OCI-LY1 (cell line): ENCODE results near the gene HS3ST5.

Experiments
- H2AFZ ChIP-seq: fragments of 200-600 bp; sonication (generic), shearing (Covaris generic); 2 replicates; pipeline ENCODE4 v1.6.0; 2014; ENCODE audit warnings: antibody characterized with exemption, mild to moderate bottlenecking, low read length
- H3F3A ChIP-seq: fragments of 200-600 bp; sonication (generic), shearing (Covaris generic); 2 replicates; pipeline ENCODE4 v1.6.0; 2014; ENCODE audit warnings: mild to moderate bottlenecking, antibody characterized with exemption, low read length, moderate library complexity; ENCODE audit not compliant: insufficient read depth
- H3K27ac ChIP-seq: fragments of 200-600 bp; sonication (generic); 2 replicates; pipeline ENCODE4 v1.5.1; 2014; ENCODE audit warnings: low read length, mixed run types, mild to moderate bottlenecking, low read depth; ENCODE audit not compliant: poor library complexity, severe bottlenecking
- H3K27me3 ChIP-seq: fragments of 200-600 bp; sonication (generic); 2 replicates; pipeline ENCODE4 v1.6.0; 2014; ENCODE audit warnings: antibody characterized with exemption, mild to moderate bottlenecking, low read length, moderate library complexity; ENCODE audit not compliant: insufficient read depth
- H3K36me3 ChIP-seq: fragments of 200-600 bp; sonication (generic); 2 replicates; pipeline ENCODE4 v1.6.1; 2014; ENCODE audit warnings: mild to moderate bottlenecking, antibody characterized with exemption, low read length, moderate library complexity, mixed read lengths; ENCODE audit not compliant: insufficient read depth
- H3K4me1 ChIP-seq: fragments of 200-600 bp; sonication (generic); 2 replicates; pipeline ENCODE4 v1.5.1; 2014; ENCODE audit warnings: mild to moderate bottlenecking, low read length, moderate library complexity; ENCODE audit not compliant: insufficient read depth, severe bottlenecking
- H3K4me2 ChIP-seq: fragments of 200-600 bp; sonication (generic), shearing (Covaris generic); 2 replicates; pipeline ENCODE4 v1.6.1; 2014; ENCODE audit warnings: low read length
- H3K4me3 ChIP-seq: fragments of 200-600 bp; sonication (generic); 2 replicates; pipeline ENCODE4 v1.5.1; 2014; ENCODE audit warnings: low read length, low read depth, mild to moderate bottlenecking, mixed read lengths; ENCODE audit not compliant: poor library complexity, severe bottlenecking
- H3K79me2 ChIP-seq: fragments of 200-600 bp; shearing (Covaris generic); 2 replicates; pipeline ENCODE4 v1.6.1; 2016; ENCODE audit warnings: mixed run types, low read length, mixed read lengths; ENCODE audit not compliant: insufficient read depth
- H3K9ac ChIP-seq: fragments of 200-600 bp; sonication (generic), shearing (Covaris generic); 2 replicates; pipeline ENCODE4 v1.6.1; 2014; ENCODE audit warnings: mild to moderate bottlenecking, low read length, mixed read lengths
- H3K9me2 ChIP-seq: fragments of 200-600 bp; sonication (generic), shearing (Covaris generic); 2 replicates; pipeline ENCODE4 v1.6.1; 2014; ENCODE audit warnings: low read depth, mild to moderate bottlenecking, low read length, mixed read lengths
- H3K9me3 ChIP-seq: fragments of 200-600 bp; shearing (Covaris generic); 2 replicates; pipeline ENCODE4 v1.6.1; 2014; ENCODE audit warnings: low read length, mixed read lengths
- H4K20me1 ChIP-seq: fragments of 200-600 bp; sonication (generic), shearing (Covaris generic); 2 replicates; pipeline ENCODE4 v1.6.0; 2016; ENCODE audit warnings: mild to moderate bottlenecking, low read length; ENCODE audit not compliant: insufficient read depth
- EZH2 ChIP-seq: fragments of 200-600 bp; sonication (generic), shearing (Covaris generic); IDR thresholded peaks from 2 replicates; pipeline ENCODE4 v1.8.0; 2017; ENCODE audit warnings: borderline replicate concordance, mixed run types, mild to moderate bottlenecking, antibody characterized with exemption, low read length, moderate library complexity, mixed read lengths
- TF ChIP-seq, protein P1 (sequence below): fragments of 200-600 bp; sonication (generic), shearing (Covaris generic); IDR thresholded peaks from 2 replicates; pipeline ENCODE4 v1.5.1; 2017; ENCODE audit warnings: mild to moderate bottlenecking, antibody characterized with exemption, low read length, moderate library complexity, mixed read lengths

The HS3ST5 gene

DNA sequence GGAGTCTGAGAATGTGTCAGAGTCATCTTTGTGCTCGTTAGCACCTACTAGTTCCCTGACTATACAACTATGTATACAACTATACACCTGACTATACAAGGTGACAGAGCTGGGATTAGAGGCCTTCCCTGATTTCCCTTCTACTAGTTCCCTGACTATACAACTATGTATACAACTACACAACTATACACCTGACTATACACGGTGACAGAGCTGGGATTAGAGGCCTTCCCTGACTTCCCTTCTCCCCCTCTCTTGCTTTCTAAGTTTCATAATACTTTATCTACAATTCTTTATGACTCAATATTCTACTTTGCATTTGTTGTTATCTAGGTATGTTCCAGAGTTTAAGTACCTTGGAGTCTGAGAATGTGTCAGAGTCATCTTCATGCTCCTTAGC lies 68.0 kb downstream of the HS3ST5 start:
- no peaks in the 10 kb centered on the region for H4K20me1 ChIP-seq
- H3K9me3 ChIP-seq: no peaks in the 10 kb centered on the region
- H3K9me2 ChIP-seq: no peaks in the 10 kb centered on the region
- no peaks in the 10 kb centered on the region for H3F3A ChIP-seq
- H3K4me1 ChIP-seq: no peaks in the 10 kb centered on the region
- H2AFZ ChIP-seq: no peak overlapping the region
- H3K9ac ChIP-seq: no peak overlapping the region
- H3K27ac ChIP-seq: no peak overlapping the region
- no peaks in the 10 kb centered on the region for H3K79me2 ChIP-seq
- no peak overlapping the region for H3K4me2 ChIP-seq
- TF ChIP-seq EZH2: no peak
- TF ChIP-seq, protein P1, sequence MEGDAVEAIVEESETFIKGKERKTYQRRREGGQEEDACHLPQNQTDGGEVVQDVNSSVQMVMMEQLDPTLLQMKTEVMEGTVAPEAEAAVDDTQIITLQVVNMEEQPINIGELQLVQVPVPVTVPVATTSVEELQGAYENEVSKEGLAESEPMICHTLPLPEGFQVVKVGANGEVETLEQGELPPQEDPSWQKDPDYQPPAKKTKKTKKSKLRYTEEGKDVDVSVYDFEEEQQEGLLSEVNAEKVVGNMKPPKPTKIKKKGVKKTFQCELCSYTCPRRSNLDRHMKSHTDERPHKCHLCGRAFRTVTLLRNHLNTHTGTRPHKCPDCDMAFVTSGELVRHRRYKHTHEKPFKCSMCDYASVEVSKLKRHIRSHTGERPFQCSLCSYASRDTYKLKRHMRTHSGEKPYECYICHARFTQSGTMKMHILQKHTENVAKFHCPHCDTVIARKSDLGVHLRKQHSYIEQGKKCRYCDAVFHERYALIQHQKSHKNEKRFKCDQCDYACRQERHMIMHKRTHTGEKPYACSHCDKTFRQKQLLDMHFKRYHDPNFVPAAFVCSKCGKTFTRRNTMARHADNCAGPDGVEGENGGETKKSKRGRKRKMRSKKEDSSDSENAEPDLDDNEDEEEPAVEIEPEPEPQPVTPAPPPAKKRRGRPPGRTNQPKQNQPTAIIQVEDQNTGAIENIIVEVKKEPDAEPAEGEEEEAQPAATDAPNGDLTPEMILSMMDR: no peak
- no peaks in the 10 kb centered on the region for H3K27me3 ChIP-seq
- no peaks in the 10 kb centered on the region for H3K36me3 ChIP-seq
- no peak overlapping the region for H3K4me3 ChIP-seq

DNA sequence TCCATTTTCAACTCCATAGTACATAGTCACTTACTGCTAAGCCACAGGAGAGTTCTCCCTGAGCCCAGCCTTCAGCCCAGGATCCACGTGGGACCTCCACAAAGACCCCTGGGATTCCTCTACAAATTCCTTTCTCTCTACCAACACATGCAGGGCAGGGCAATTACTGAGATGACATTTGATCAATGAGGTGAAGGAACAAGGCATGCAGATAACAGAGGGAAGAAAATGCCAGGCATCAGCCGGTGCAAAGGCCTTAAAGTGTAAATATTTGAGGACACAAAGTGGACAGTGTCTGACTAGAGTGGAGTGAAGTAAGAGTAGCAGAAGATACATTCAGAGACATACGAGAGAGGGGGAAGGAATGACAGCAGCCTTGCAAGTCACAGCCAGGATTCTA lies 70.2 kb downstream of the HS3ST5 start:
- no peak overlapping the region for H2AFZ ChIP-seq
- H3K4me2 ChIP-seq: no peak overlapping the region
- no peak overlapping the region for H3K4me3 ChIP-seq
- H3K27ac ChIP-seq: no peak overlapping the region
- no peaks in the 10 kb centered on the region for H3K36me3 ChIP-seq
- H3K4me1 ChIP-seq: no peaks in the 10 kb centered on the region
- no peaks in the 10 kb centered on the region for H4K20me1 ChIP-seq
- H3K27me3 ChIP-seq: no peaks in the 10 kb centered on the region
- no peaks in the 10 kb centered on the region for H3K9me2 ChIP-seq
- H3K79me2 ChIP-seq: no peaks in the 10 kb centered on the region
- no peaks in the 10 kb centered on the region for H3K9me3 ChIP-seq
- H3K9ac ChIP-seq: no peak overlapping the region
- no peak for TF ChIP-seq EZH2
- TF ChIP-seq, protein P1: no peak
- H3F3A ChIP-seq: no peaks in the 10 kb centered on the region

DNA sequence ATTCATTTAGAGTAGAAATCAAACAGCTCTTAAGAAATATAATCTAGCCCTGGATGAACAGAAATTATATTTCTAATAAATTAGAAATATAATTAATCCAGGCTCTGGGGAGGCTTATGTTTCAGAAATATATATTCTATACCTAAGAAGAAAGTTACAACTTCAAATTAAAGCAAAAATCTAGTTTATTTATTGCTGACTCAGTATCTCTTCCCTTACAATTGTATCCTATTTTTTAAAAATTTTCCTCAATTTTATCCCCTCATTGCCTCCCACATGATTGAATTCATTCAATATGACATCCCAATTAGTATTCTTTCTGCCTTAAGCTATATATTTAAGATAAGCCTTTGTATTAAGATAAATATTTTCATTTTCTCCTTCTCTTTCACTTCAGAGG lies 71.4 kb downstream of the HS3ST5 start:
- H3K4me3 ChIP-seq: no peak overlapping the region
- H3K4me2 ChIP-seq: no peak overlapping the region
- H3K9me2 ChIP-seq: no peaks in the 10 kb centered on the region
- H3F3A ChIP-seq: no peaks in the 10 kb centered on the region
- no peak overlapping the region for H2AFZ ChIP-seq
- no peaks in the 10 kb centered on the region for H4K20me1 ChIP-seq
- H3K4me1 ChIP-seq: no peaks in the 10 kb centered on the region
- H3K79me2 ChIP-seq: no peaks in the 10 kb centered on the region
- TF ChIP-seq EZH2: no peak
- TF ChIP-seq, protein P1: no peak
- H3K27ac ChIP-seq: no peak overlapping the region
- no peaks in the 10 kb centered on the region for H3K9me3 ChIP-seq
- H3K27me3 ChIP-seq: no peaks in the 10 kb centered on the region
- H3K9ac ChIP-seq: no peak overlapping the region
- H3K36me3 ChIP-seq: no peaks in the 10 kb centered on the region
